GM06990 (cell line): ENCODE measurements around the gene MAP3K13.
A peak's percentile ranks its signal among the peaks of the same experiment; 100 is the strongest.

ENCODE experiments used
- DNase-seq: peaks from one replicate; pipeline ENCODE4 v3.0.0-alpha.2; 2011; ENCODE audit not compliant: insufficient read length; ENCODE audit errors: extremely low read depth
- H3K27me3 ChIP-seq: replicated peaks from 2 replicates; pipeline ENCODE4 v1.6.0; 2011; ENCODE audit warnings: low read length; ENCODE audit not compliant: control insufficient read depth, insufficient read depth
- H3K36me3 ChIP-seq: 2 replicates; pipeline ENCODE4 v1.5.1; 2011; ENCODE audit warnings: low read length; ENCODE audit not compliant: control insufficient read depth, insufficient read depth
- H3K4me3 ChIP-seq: replicated peaks from 2 replicates; pipeline ENCODE4 v1.5.1; 2011; ENCODE audit warnings: low read depth, mild to moderate bottlenecking, control low read depth, low read length
- CTCF ChIP-seq: IDR thresholded peaks from 2 replicates; pipeline ENCODE4 v1.5.1; 2011; ENCODE audit warnings: low read length, control low read depth, mild to moderate bottlenecking, inconsistent platforms; ENCODE audit not compliant: insufficient read depth, poor library complexity, severe bottlenecking

MAP3K13 gene

GRCh38 chr3:185528532-185528931, 165.6 kb downstream of the MAP3K13 start:
- no peak overlapping the region for H3K4me3 ChIP-seq
- no peak for TF ChIP-seq CTCF
- H3K36me3 ChIP-seq: no peaks in the 10 kb centered on the region; the same call in 1 of the 2 replicates
- H3K27me3 ChIP-seq: no peaks in the 10 kb centered on the region
- DNase-seq: no peak

GRCh38 chr3:185530856-185531255, 167.9 kb downstream of the MAP3K13 start:
- H3K4me3 ChIP-seq: no peak overlapping the region
- H3K36me3 ChIP-seq: no peaks in the 10 kb centered on the region; the same call in 1 of the 2 replicates
- TF ChIP-seq CTCF: no peak
- DNase-seq: no peak
- H3K27me3 ChIP-seq: no peaks in the 10 kb centered on the region

- TF ChIP-seq CTCF: no peak
Observed at GRCh38 chr3:185532901-185533300, 170.0 kb downstream of the MAP3K13 start.

GRCh38 chr3:185534511-185534910, 171.6 kb downstream of the MAP3K13 start:
- no peak for DNase-seq
- H3K4me3 ChIP-seq: no peak overlapping the region
- H3K36me3 ChIP-seq: no peaks in the 10 kb centered on the region
- no peaks in the 10 kb centered on the region for H3K27me3 ChIP-seq
- TF ChIP-seq CTCF: no peak

More at GRCh38 chr3:185532901-185533300, 170.0 kb downstream of the MAP3K13 start:
- Histone ChIP-seq H3K36me3 (no peaks in the 10 kb centered on the region), H3K27me3 (no peaks in the 10 kb centered on the region), H3K4me3 (no peak overlapping the region)
- DNase-seq: no peak

GRCh38 chr3:185537369-185537970, 174.5 kb downstream of the MAP3K13 start:
- Histone ChIP-seq H3K4me3 (no peak overlapping the region), H3K27me3 (no peaks in the 10 kb centered on the region), H3K36me3 (no peaks in the 10 kb centered on the region)
- peak; percentile 79 for DNase-seq
- TF ChIP-seq CTCF: no peak
